GM21367 (cell line): ENCODE results near the gene SNAPC4.

Experiments
- ATAC-seq: cut with Tn5 transposase; IDR thresholded peaks from one replicate; pipeline ENCODE4 v1.9.1; 2021; ENCODE audit not compliant: unreplicated experiment

Gene SNAPC4

GRCh38 chr9:136400038-136400834 lies at the start of gene SNAPC4:
Gene SNAPC4 (minus strand): TSS chr9:136400170. CDS start chr9:136398428, 1,742 bp downstream.
- ATAC-seq, result peak; percentile 48

- no peak for ATAC-seq
Measured at GRCh38 chr9:136448655-136449054, 48.7 kb upstream of the SNAPC4 start.

- no peak for ATAC-seq
Measured at GRCh38 chr9:136447173-136447778, 47.3 kb upstream of the SNAPC4 start.

- ATAC-seq, result no peak
Measured at GRCh38 chr9:136445799-136446198, 45.8 kb upstream of the SNAPC4 start.

GRCh38 chr9:136444102-136444501 lies 44.1 kb upstream of the SNAPC4 start:
- no peak for ATAC-seq

GRCh38 chr9:136443687-136444086 lies 43.7 kb upstream of the SNAPC4 start:
- ATAC-seq, result no peak

- ATAC-seq, result no peak
Measured at GRCh38 chr9:136443087-136443486, 43.1 kb upstream of the SNAPC4 start.

GRCh38 chr9:136442265-136442664 lies 42.3 kb upstream of the SNAPC4 start:
- ATAC-seq, result no peak

- ATAC-seq, result no peak
Measured at GRCh38 chr9:136441681-136442245, 41.8 kb upstream of the SNAPC4 start.

- no peak for ATAC-seq
Measured at GRCh38 chr9:136441191-136441680, 41.3 kb upstream of the SNAPC4 start.

- ATAC-seq, result peak; percentile 46
Measured at GRCh38 chr9:136439481-136440408, 39.8 kb upstream of the SNAPC4 start, which contains the start of gene INPP5E. Gene INPP5E (minus strand): TSS chr9:136439845. CDS start chr9:136439419, 426 bp downstream.

GRCh38 chr9:136438548-136439480 lies 38.8 kb upstream of the SNAPC4 start:
- peak; percentile 26 for ATAC-seq

- no peak for ATAC-seq
Measured at GRCh38 chr9:136437839-136438547, 38.0 kb upstream of the SNAPC4 start.

- no peak for ATAC-seq
Measured at GRCh38 chr9:136437430-136437829, 37.5 kb upstream of the SNAPC4 start.

GRCh38 chr9:136436055-136436634 lies 36.2 kb upstream of the SNAPC4 start:
- no peak for ATAC-seq

GRCh38 chr9:136434580-136435169 lies 34.7 kb upstream of the SNAPC4 start:
- no peak for ATAC-seq

GRCh38 chr9:136433849-136434579 lies 34.0 kb upstream of the SNAPC4 start:
- ATAC-seq, result no peak
